Neuronal stem cell (in vitro differentiated cells): ENCODE data around the gene APBB3.

ENCODE experiments used
- DNase-seq: peaks from one replicate; pipeline ENCODE4 v3.0.0-alpha.2; 2013; ENCODE audit warnings: low spot score
- H2AFZ ChIP-seq: one replicate; pipeline ENCODE4 v1.6.1; 2013; ENCODE audit warnings: mild to moderate bottlenecking, low read length, inconsistent platforms
- H2AK5ac ChIP-seq: 2 replicates; pipeline ENCODE4 v1.6.1; 2013; ENCODE audit warnings: low read depth, mild to moderate bottlenecking, inconsistent platforms, low read length, moderate library complexity, mixed read lengths
- H2BK120ac ChIP-seq: 2 replicates; pipeline ENCODE4 v1.6.1; 2013; ENCODE audit warnings: low read depth, mild to moderate bottlenecking, inconsistent platforms, low read length, moderate library complexity, mixed read lengths
- H2BK12ac ChIP-seq: one replicate; pipeline ENCODE4 v1.6.1; 2013; ENCODE audit warnings: low read length, inconsistent platforms
- H2BK15ac ChIP-seq: 2 replicates; pipeline ENCODE4 v1.6.1; 2013; ENCODE audit warnings: mild to moderate bottlenecking, low read length, inconsistent platforms, mixed read lengths
- H2BK5ac ChIP-seq: one replicate; pipeline ENCODE4 v1.6.1; 2013; ENCODE audit warnings: inconsistent platforms, mild to moderate bottlenecking, low read length, moderate library complexity
- H3K14ac ChIP-seq: one replicate; pipeline ENCODE4 v1.6.1; 2013; ENCODE audit warnings: low read length, inconsistent platforms
- H3K18ac ChIP-seq: 2 replicates; pipeline ENCODE4 v1.6.1; 2013; ENCODE audit warnings: low read length, inconsistent platforms
- H3K23ac ChIP-seq: 2 replicates; pipeline ENCODE4 v1.6.1; 2013; ENCODE audit warnings: low read depth, mild to moderate bottlenecking, mixed read lengths, low read length, inconsistent platforms; ENCODE audit not compliant: poor library complexity
- H3K27ac ChIP-seq: replicated peaks from 3 replicates; pipeline ENCODE4 v1.5.1; 2013; ENCODE audit warnings: low read length, inconsistent platforms
- H3K27me3 ChIP-seq, 3 experiments: 2 replicates each; pipeline ENCODE4 v1.6.1; 2013; ENCODE audit warnings: low read length in 3 of 3, mild to moderate bottlenecking in 2 of 3, inconsistent platforms in 1 of 3, low read depth in 1 of 3, mixed read lengths in 1 of 3, moderate library complexity in 1 of 3; ENCODE audit not compliant: control insufficient read depth in 3 of 3, insufficient read depth in 3 of 3
- H3K36me3 ChIP-seq, 2 donors: replicated peaks in 1 of 2; 2 replicates each; pipeline ENCODE4 v1.6.1; 2013; ENCODE audit warnings: low read length in 2 of 2; ENCODE audit not compliant: control insufficient read depth in 2 of 2, insufficient read depth in 2 of 2
- H3K4ac ChIP-seq: 2 replicates; pipeline ENCODE4 v1.6.1; 2013; ENCODE audit warnings: inconsistent platforms, mild to moderate bottlenecking, low read length, moderate library complexity
- H3K4me1 ChIP-seq, 2 donors: 1 replicate in 1 of 2; 2 replicates in 1 of 2; pipeline ENCODE4 v1.6.1; 2013; ENCODE audit warnings: low read length in 2 of 2, low read depth in 1 of 2; ENCODE audit not compliant: control insufficient read depth in 2 of 2, insufficient read depth in 1 of 2
- H3K4me2 ChIP-seq: one replicate; pipeline ENCODE4 v1.6.1; 2013; ENCODE audit warnings: mild to moderate bottlenecking, low read length, inconsistent platforms; ENCODE audit not compliant: insufficient read depth, poor library complexity, severe bottlenecking
- H3K4me3 ChIP-seq, 2 donors: 2 replicates each; pipeline ENCODE4 v1.5.1; 2013; ENCODE audit warnings: low read length in 2 of 2, mild to moderate bottlenecking in 2 of 2, inconsistent platforms in 1 of 2, moderate library complexity in 1 of 2
- H3K79me1 ChIP-seq: one replicate; pipeline ENCODE4 v1.6.1; 2013; ENCODE audit warnings: low read depth, mild to moderate bottlenecking, inconsistent platforms, low read length, moderate library complexity
- H3K9ac ChIP-seq: one replicate; pipeline ENCODE4 v1.6.1; 2013; ENCODE audit warnings: mild to moderate bottlenecking, low read depth, low read length, inconsistent platforms; ENCODE audit not compliant: poor library complexity
- H3K9me3 ChIP-seq, 2 donors: replicated peaks in 1 of 2; 2 replicates each; pipeline versions ENCODE3 to v1.6.1; 2013; ENCODE audit warnings: low read length in 2 of 2, mild to moderate bottlenecking in 2 of 2, inconsistent platforms in 1 of 2, low read depth in 1 of 2, mixed read lengths in 1 of 2, moderate library complexity in 1 of 2; ENCODE audit not compliant: control insufficient read depth in 2 of 2, insufficient read depth in 1 of 2
- H4K8ac ChIP-seq: one replicate; pipeline ENCODE4 v1.6.1; 2013; ENCODE audit warnings: low read depth, mild to moderate bottlenecking, inconsistent platforms, low read length, moderate library complexity
- H4K91ac ChIP-seq: one replicate; pipeline ENCODE4 v1.6.1; 2013; ENCODE audit warnings: low read length, low read depth, mild to moderate bottlenecking, inconsistent platforms; ENCODE audit not compliant: poor library complexity
- WGBS, 2 donors: extraction: QIAGEN DNeasy Blood & Tissue Kit; methylation state at CpG; one replicate each; pipeline ENCODE4 v1.1.7; 2013; ENCODE audit warnings: missing lambda C conversion rate in 2 of 2, mixed read lengths in 1 of 2; ENCODE audit not compliant: insufficient read length in 2 of 2, insufficient replicate concordance in 1 of 2; ENCODE audit errors: extremely low coverage in 2 of 2; 5-methylcytosine and 5-hydroxymethylcytosine counted together

The APBB3 gene

DNA sequence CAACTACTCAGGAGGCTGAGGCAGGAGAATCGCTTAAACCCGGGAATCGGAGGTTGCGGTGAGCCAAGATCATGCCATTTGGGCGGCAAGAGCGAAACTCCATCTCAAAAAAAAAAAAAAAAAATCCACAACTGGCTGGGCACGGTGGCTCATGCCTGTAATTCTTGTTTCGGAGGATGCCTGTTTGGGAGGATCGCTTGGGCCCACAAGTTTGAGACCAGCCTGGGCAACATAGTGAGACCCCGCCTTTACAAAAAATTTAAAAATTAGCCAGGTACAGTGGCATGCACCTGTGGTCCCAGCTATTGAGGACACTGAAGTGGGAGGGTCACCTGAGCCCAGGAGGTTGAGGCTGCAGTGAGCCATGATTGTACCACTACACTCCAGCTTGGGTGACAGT is 18.8 kb downstream of the APBB3 start:
- Histone ChIP-seq H3K4ac (no peak overlapping the region), H2BK12ac (no peak overlapping the region), H3K4me2 (no peak overlapping the region), H3K36me3 (peaks cover 25 to 94% of the 10 kb centered on the region in 2 donors), H2AFZ (no peak overlapping the region), H3K79me1 (peaks cover 3% of the 10 kb centered on the region), H3K23ac (no peak overlapping the region), H3K14ac (no peak overlapping the region), H3K4me3 (no peak overlapping the region), H4K91ac (no peak overlapping the region), H3K9me3 (no peaks in the 10 kb centered on the region), H3K4me1 (peaks cover 3 to 10% of the 10 kb centered on the region in 2 donors), H3K18ac (no peak overlapping the region), H4K8ac (no peak overlapping the region), H3K27me3 (no peaks in the 10 kb centered on the region), H3K27ac (no peak overlapping the region), H3K9ac (no peak overlapping the region), H2AK5ac (no peak overlapping the region), H2BK120ac (no peak overlapping the region), H2BK5ac (no peak overlapping the region), H2BK15ac (no peak overlapping the region)
- no peak for DNase-seq
- no CpG with 5 or more reads among the region's 10 CpGs for WGBS, 2 donors

GRCh38 chr5:140544986-140545385 is 19.4 kb downstream of the APBB3 start:
- Histone ChIP-seq H3K4me1 (peaks cover 3 to 10% of the 10 kb centered on the region in 2 donors), H2BK5ac (no peak overlapping the region), H2AK5ac (no peak overlapping the region), H3K4me3 (no peak overlapping the region), H3K27ac (no peak overlapping the region), H3K18ac (no peak overlapping the region), H3K9ac (no peak overlapping the region), H2BK12ac (no peak overlapping the region), H3K36me3 (peaks cover 22 to 94% of the 10 kb centered on the region in 2 donors), H2BK15ac (no peak overlapping the region), H3K9me3 (no peaks in the 10 kb centered on the region), H4K8ac (no peak overlapping the region), H3K14ac (no peak overlapping the region), H3K4ac (no peak overlapping the region), H4K91ac (no peak overlapping the region), H2AFZ (no peak overlapping the region), H3K27me3 (no peaks in the 10 kb centered on the region), H2BK120ac (no peak overlapping the region), H3K79me1 (peaks cover 3% of the 10 kb centered on the region), H3K4me2 (no peak overlapping the region), H3K23ac (no peak overlapping the region)
- no CpG with 5 or more reads among the region's 7 CpGs for WGBS, 2 donors
- DNase-seq: no peak

DNA sequence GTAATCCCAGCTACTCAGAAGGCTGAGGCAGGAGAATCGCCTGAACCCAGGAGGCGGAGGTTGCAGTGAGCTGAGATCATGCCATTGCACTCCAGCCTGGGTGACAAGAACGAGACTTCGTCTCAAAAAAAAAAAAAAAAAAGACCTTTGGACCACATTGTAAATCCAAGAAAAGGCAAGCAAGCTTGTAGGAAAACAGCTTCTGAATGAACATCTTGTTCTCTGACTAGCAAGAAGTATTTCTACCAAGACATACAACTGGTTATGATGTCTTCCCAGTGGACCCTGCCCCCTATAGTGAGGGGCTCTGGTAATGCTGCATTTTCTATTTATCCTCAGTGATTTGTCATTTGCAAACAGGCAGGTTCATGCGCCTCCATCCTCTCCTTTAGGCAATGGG is 21.4 kb downstream of the APBB3 start:
- Histone ChIP-seq H3K27me3 (no peaks in the 10 kb centered on the region), H2BK12ac (no peak overlapping the region), H3K9me3 (no peaks in the 10 kb centered on the region), H2BK15ac (no peak overlapping the region), H3K18ac (no peak overlapping the region), H3K79me1 (peaks cover 3% of the 10 kb centered on the region), H3K9ac (no peak overlapping the region), H2BK120ac (no peak overlapping the region), H4K8ac (no peak overlapping the region), H3K4ac (no peak overlapping the region), H3K36me3 (peaks cover 18 to 94% of the 10 kb centered on the region in 2 donors), H4K91ac (no peak overlapping the region), H2AK5ac (no peak overlapping the region), H2AFZ (no peak overlapping the region), H3K27ac (no peak overlapping the region), H3K4me2 (no peak overlapping the region), H3K4me1 (peaks cover 3 to 9% of the 10 kb centered on the region in 2 donors), H2BK5ac (no peak overlapping the region), H3K14ac (no peak overlapping the region), H3K23ac (no peak overlapping the region), H3K4me3 (no peak overlapping the region)
- no CpG with 5 or more reads among the region's 5 CpGs for WGBS, 2 donors
- no peak for DNase-seq

GRCh38 chr5:140540227-140540626 is 24.2 kb downstream of the APBB3 start:
- Histone ChIP-seq H3K18ac (no peak overlapping the region), H3K14ac (no peak overlapping the region), H2BK15ac (no peak overlapping the region), H2AFZ (no peak overlapping the region), H3K36me3 (peaks cover 23 to 95% of the 10 kb centered on the region in 2 donors), H2BK12ac (no peak overlapping the region), H3K27me3 (no peaks in the 10 kb centered on the region), H3K4me1 (no peaks in the 10 kb centered on the region), H3K23ac (no peak overlapping the region), H3K27ac (no peak overlapping the region), H2BK120ac (no peak overlapping the region), H4K91ac (no peak overlapping the region), H4K8ac (no peak overlapping the region), H3K9ac (no peak overlapping the region), H3K4ac (no peak overlapping the region), H2AK5ac (no peak overlapping the region), H3K9me3 (no peaks in the 10 kb centered on the region), H3K79me1 (peaks cover 3% of the 10 kb centered on the region), H3K4me2 (no peak overlapping the region), H2BK5ac (no peak overlapping the region), H3K4me3 (no peak overlapping the region)
- no peak for DNase-seq
- WGBS, 2 donors: no CpG with 5 or more reads among the region's 1 CpG
